B cell (primary cell): ENCODE measurements around the gene ARHGEF17. TPM values are rescaled to one million over a fixed set of nuclear protein-coding genes. Genes with fewer than 3 reads are reported as not detected.

Source experiments
- ATAC-seq: fragments of 200-7000 bp; cut with Tn5 transposase; one replicate; pipeline ENCODE4 v1.10.0; 2021; ENCODE audit warnings: low read depth, mild to moderate bottlenecking, moderate number of reproducible peaks, moderate library complexity
- CTCF ChIA-PET: fragments of 350-600 bp; sonication (Branson Sonifier 250); formaldehyde crosslinking; loops from one replicate; lab custom pipeline; 2021; ENCODE audit warnings: antibody characterized with exemption, inconsistent platforms; lab: Charles Lee
- POLR2A ChIA-PET: fragments of 350-600 bp; sonication (Branson Sonifier 250); formaldehyde crosslinking; loops from one replicate; lab custom pipeline; 2021; ENCODE audit warnings: antibody characterized with exemption; lab: Charles Lee
- DNase-seq: peaks from one replicate; pipeline ENCODE4 v3.0.0; 2013
- H2AFZ ChIP-seq: 2 replicates; pipeline ENCODE4 v1.6.1; 2012; ENCODE audit warnings: mild to moderate bottlenecking, low read depth, low read length; ENCODE audit not compliant: insufficient read depth, poor library complexity, severe bottlenecking
- H3K27ac ChIP-seq, 2 donors: 1 replicate in 1 of 2; 2 replicates in 1 of 2; pipeline ENCODE4 v1.5.1; 2012 to 2013; ENCODE audit warnings: low read length in 2 of 2, mild to moderate bottlenecking in 2 of 2, moderate library complexity in 1 of 2
- H3K27me3 ChIP-seq, 4 experiments: fragments of 200-600 bp in 1 of 4; sonication (generic) in 1 of 4; replicated peaks in 1 of 4; 1 replicate in 2 of 4; 2 replicates in 2 of 4; pipeline versions ENCODE4 v1.6.1 to v1.7.0; 2013 to 2016; ENCODE audit warnings: low read length in 3 of 4, mild to moderate bottlenecking in 2 of 4, mixed read lengths in 1 of 4, moderate library complexity in 1 of 4; ENCODE audit not compliant: insufficient read depth in 4 of 4, control insufficient read depth in 3 of 4; ENCODE audit errors: control extremely low read depth in 1 of 4
- H3K36me3 ChIP-seq, 2 experiments: replicated peaks in 1 of 2; 1 replicate in 1 of 2; 2 replicates in 1 of 2; pipeline versions ENCODE4 v1.6.1 to v1.7.1; 2013; ENCODE audit warnings: low read length in 1 of 2; ENCODE audit not compliant: insufficient read depth in 2 of 2, control insufficient read depth in 1 of 2; ENCODE audit errors: control extremely low read depth in 1 of 2, extremely low read depth in 1 of 2
- H3K4me1 ChIP-seq, 2 donors: fragments of 200-600 bp in 1 of 2; sonication (generic) in 1 of 2; 1 replicate in 1 of 2; 2 replicates in 1 of 2; pipeline versions ENCODE4 v1.5.1 to v1.6.1; 2013 to 2017; ENCODE audit warnings: low read length in 2 of 2; ENCODE audit not compliant: control insufficient read depth in 2 of 2, insufficient read depth in 2 of 2
- H3K4me2 ChIP-seq: replicated peaks from 2 replicates; pipeline ENCODE3; 2012; ENCODE audit warnings: mild to moderate bottlenecking, low read depth, low read length; ENCODE audit not compliant: poor library complexity, severe bottlenecking
- H3K4me3 ChIP-seq, 5 experiments: fragments of 200-600 bp in 1 of 5; sonication (generic) in 1 of 5; 1 replicate in 3 of 5; 2 replicates in 2 of 5; pipeline versions ENCODE4 v1.5.1 to v1.7.0; 2011 to 2016; ENCODE audit warnings: low read length in 4 of 5, mild to moderate bottlenecking in 4 of 5, low read depth in 2 of 5, control low read depth in 1 of 5, moderate library complexity in 1 of 5; ENCODE audit not compliant: insufficient read depth in 1 of 5; ENCODE audit errors: control extremely low read depth in 1 of 5, extremely low read depth in 1 of 5
- H3K79me2 ChIP-seq: fragments of 200-600 bp; sonication (generic); one replicate; pipeline ENCODE4 v1.6.0; 2016; ENCODE audit warnings: low read length; ENCODE audit not compliant: control insufficient read depth, insufficient read depth
- H3K9ac ChIP-seq: fragments of 200-600 bp; sonication (generic); 2 replicates; pipeline ENCODE4 v1.6.1; 2017; ENCODE audit warnings: mild to moderate bottlenecking, low read length, moderate library complexity
- H3K9me3 ChIP-seq, 3 donors: one replicate each; pipeline versions ENCODE4 v1.6.1 to v1.7.1; 2013; ENCODE audit warnings: low read length in 2 of 3; ENCODE audit not compliant: control insufficient read depth in 2 of 3, insufficient read depth in 1 of 3; ENCODE audit errors: control extremely low read depth in 1 of 3
- H4K20me1 ChIP-seq: 2 replicates; pipeline ENCODE4 v1.6.0; 2012; ENCODE audit warnings: mild to moderate bottlenecking, low read length; ENCODE audit not compliant: insufficient read depth, control insufficient read depth, poor library complexity, severe bottlenecking
- H3K27ac Mint-ChIP-seq: one replicate; pipeline ENCODE4 v1.8.0; 2021; ENCODE audit warnings: mixed read lengths
- H3K27me3 Mint-ChIP-seq: one replicate; pipeline ENCODE4 v1.8.0; 2021; ENCODE audit warnings: mixed read lengths
- H3K4me1 Mint-ChIP-seq: one replicate; pipeline ENCODE4 v1.8.0; 2021; ENCODE audit warnings: mixed read lengths
- H3K4me3 Mint-ChIP-seq: one replicate; pipeline ENCODE4 v1.8.0; 2021; ENCODE audit warnings: mixed read lengths
- H3K9me3 Mint-ChIP-seq: one replicate; pipeline ENCODE4 v1.8.0; 2022; ENCODE audit warnings: mixed read lengths; ENCODE audit not compliant: insufficient read depth
- CTCF ChIP-seq: fragments of 200-600 bp; IDR thresholded peaks from one replicate; pipeline ENCODE4 v1.8.0; 2022; ENCODE audit warnings: antibody characterized with exemption, mild to moderate bottlenecking
- EZH2 ChIP-seq: IDR thresholded peaks from 2 replicates; pipeline ENCODE4 v1.6.1; 2012; ENCODE audit warnings: borderline replicate concordance, low read depth, mild to moderate bottlenecking, moderate library complexity, low read length; ENCODE audit not compliant: insufficient read depth, poor library complexity, severe bottlenecking
- WGBS: methylation state at CpG from one replicate; pipeline ENCODE4 v1.1.5; 2013; ENCODE audit warnings: missing lambda C conversion rate; ENCODE audit not compliant: insufficient coverage; 5-methylcytosine and 5-hydroxymethylcytosine counted together
- intact Hi-C: fragments of 100-400 bp; cut with micrococcal nuclease; formaldehyde crosslinking; loops from one replicate; pipeline ENCODE4 v1.10.0; 2022
- polyA plus RNA-seq: library from polyadenylated mRNA; depleted of rRNA; stranded (reverse); fragments of >200 nt; gene quantifications from 2 replicates; pipeline ENCODE4 v1.2.3, GENCODE V29; 2012
- total RNA-seq, 2 donors: library from RNA; stranded (reverse); fragments of 120-200 nt in 1 of 2; gene quantifications; 1 replicate in 1 of 2; 2 replicates in 1 of 2; pipeline versions ENCODE4 v1.2.3 to v1.2.4, GENCODE V29; 2013 to 2022

The ARHGEF17 gene
- total and polyA plus RNA-seq, 2 donors (not counting 1 experiment from before 2014, with no cell fraction given) = 0.05 TPM; not detected in 1

GRCh38 chr11:73365352-73366264, 57.5 kb downstream of the ARHGEF17 start:
- Mint-ChIP-seq H3K27me3 (no peaks in the 10 kb centered on the region), H3K4me1 (peaks cover 55% of the 10 kb centered on the region), H3K27ac (peak overlapping the region; percentile 83), H3K9me3 (no peaks in the 10 kb centered on the region), H3K4me3 (peak overlapping the region; percentile 64)
- H3K79me2 ChIP-seq = no peaks in the 10 kb centered on the region
- peak overlapping the region; percentile 17 for H2AFZ ChIP-seq
- H3K4me1 ChIP-seq = peaks cover 43 to 50% of the 10 kb centered on the region in 2 donors
- ChIA-PET CTCF (interaction anchor here (0.8 to 23.8 kb wide), 4 partner anchors 8 to 29 kb away, joined by 3 to 311 read pairs (median 50); no protein-coding TSS in a partner anchor), POLR2A (interaction anchor here (1.1 kb wide), 1 partner anchor 10 kb away, joined by 4 read pairs; no protein-coding TSS in a partner anchor)
- H4K20me1 ChIP-seq = no peaks in the 10 kb centered on the region
- H3K9ac ChIP-seq = no peak overlapping the region
- H3K27ac ChIP-seq = peak overlapping the region; percentile 77 to 82
- DNase-seq (no peak), ATAC-seq (no peak)
- H3K36me3 ChIP-seq = no peaks in the 10 kb centered on the region
- intact Hi-C loops = no loop called here
- peak overlapping the region; percentile 53 for H3K4me2 ChIP-seq
- H3K27me3 ChIP-seq = no peaks in the 10 kb centered on the region
- peaks cover 0 to 7% (median 0%) of the 10 kb centered on the region in 3 donors for H3K9me3 ChIP-seq
- H3K4me3 ChIP-seq = no peak overlapping the region
- no peak for TF ChIP-seq CTCF
- no peak for TF ChIP-seq EZH2
- 96% methylated on average over 24 of the region's 24 CpGs for WGBS

GRCh38 chr11:73366265-73366610, 58.2 kb downstream of the ARHGEF17 start:
- Histone ChIP-seq H3K27ac (peak overlapping the region; percentile 77 to 82), H3K79me2 (no peaks in the 10 kb centered on the region), H3K36me3 (no peaks in the 10 kb centered on the region), H3K9me3 (peaks cover 0 to 7% (median 0%) of the 10 kb centered on the region in 3 donors), H3K4me1 (peaks cover 43 to 50% of the 10 kb centered on the region in 2 donors), H3K4me2 (peak overlapping the region; percentile 53), H3K4me3 (peak overlapping the region in 2 of 5 experiments; percentile 9 to 23), H4K20me1 (no peaks in the 10 kb centered on the region), H3K9ac (peak overlapping the region; percentile 28), H3K27me3 (no peaks in the 10 kb centered on the region), H2AFZ (peak overlapping the region; percentile 17)
- Mint-ChIP-seq H3K4me1 (peaks cover 55% of the 10 kb centered on the region), H3K9me3 (no peaks in the 10 kb centered on the region), H3K4me3 (peak overlapping the region; percentile 64), H3K27me3 (no peaks in the 10 kb centered on the region), H3K27ac (peak overlapping the region; percentile 83)
- TF ChIP-seq CTCF = no peak
- ChIA-PET POLR2A (no interaction called here), CTCF (interaction anchor here (9.3 to 23.8 kb wide), 2 partner anchors 14 to 21 kb away, joined by 89 to 311 read pairs; no protein-coding TSS in a partner anchor)
- intact Hi-C loops = no loop called here
- DNase-seq = peak; percentile 68
- WGBS = no CpG with 5 or more reads among the region's 4 CpGs
- peak; percentile 68 for ATAC-seq
